AG04450 (cell line): Measurements from ENCODE around the gene NT5C. TPM values are rescaled to one million over a fixed set of nuclear protein-coding genes. Genes with fewer than 3 reads are reported as not detected.

Source experiments
- CTCF ChIA-PET: fragments of 300-600, 350-600 bp; formaldehyde crosslinking; extraction: SDS; loops from one replicate; lab custom pipeline; 2022; ENCODE audit warnings: antibody characterized with exemption, inconsistent platforms; lab: Charles Lee
- POLR2A ChIA-PET: fragments of 350-600 bp; formaldehyde crosslinking; extraction: SDS; loops from one replicate; lab custom pipeline; 2021; ENCODE audit warnings: antibody characterized with exemption, inconsistent platforms; lab: Yijun Ruan, JAX
- DNase-seq: peaks from one replicate; pipeline ENCODE4 v3.0.0-alpha.2; 2011; ENCODE audit warnings: low read depth, low spot score
- H3K27ac ChIP-seq: one replicate; pipeline ENCODE4 v1.5.1; 2012; ENCODE audit warnings: low read depth, low read length, control low read depth
- H3K27me3 ChIP-seq: one replicate; pipeline ENCODE4 v1.6.0; 2012; ENCODE audit warnings: low read length; ENCODE audit not compliant: control insufficient read depth, insufficient read depth
- H3K4me3 ChIP-seq: 2 replicates; pipeline ENCODE4 v1.5.1; 2011; ENCODE audit warnings: mild to moderate bottlenecking, low read depth, low read length, control low read depth
- H3K9me3 ChIP-seq: 2 replicates; pipeline ENCODE4 v1.5.1; 2012; ENCODE audit warnings: low read length; ENCODE audit not compliant: control insufficient read depth, insufficient read depth
- CTCF ChIP-seq: IDR thresholded peaks from 2 replicates; pipeline ENCODE4 v1.5.1; 2011; ENCODE audit warnings: low read depth, low read length, control low read depth, inconsistent platforms
- polyA plus RNA-seq: library from polyadenylated mRNA; depleted of rRNA; stranded (reverse); fragments of >200 nt; gene quantifications from 2 replicates; pipeline ENCODE4 v1.2.3, GENCODE V29; 2011

The NT5C gene
- polyA plus RNA-seq, 1 experiment = 22.6 TPM

GRCh38 chr17:75111777-75112335 lies 19.7 kb downstream of the NT5C start:
- TF ChIP-seq CTCF = no peak
- Histone ChIP-seq H3K9me3 (no peaks in the 10 kb centered on the region), H3K27ac (no peak overlapping the region), H3K27me3 (peaks cover 7% of the 10 kb centered on the region), H3K4me3 (no peak overlapping the region)
- ChIA-PET CTCF (interaction anchor here (0.9 to 7.5 kb wide), 6 partner anchors 10 to 151 kb away, joined by 3 to 154 read pairs (median 32); partner anchors contain the start of genes NT5C and NUP85), POLR2A (interaction anchor here (0.7 to 1.3 kb wide), 2 partner anchors 13 to 17 kb away, joined by 4 read pairs; no protein-coding TSS in a partner anchor)
- no peak for DNase-seq

- CTCF ChIA-PET = interaction anchor here (0.8 to 7.5 kb wide), 8 partner anchors 21 to 150 kb away, joined by 3 to 154 read pairs (median 7); partner anchors contain the start of genes NT5C and NUP85
- TF ChIP-seq CTCF = no peak
Observed at GRCh38 chr17:75110234-75110937, 21.2 kb downstream of the NT5C start.

GRCh38 chr17:75109407-75110233 lies 21.9 kb downstream of the NT5C start, which contains the start of gene ARMC7:
Gene ARMC7 (plus strand): TSS chr17:75109969. CDS start chr17:75110289, 320 bp downstream.
- peak; percentile 49 for DNase-seq
- TF ChIP-seq CTCF = no peak
- CTCF ChIA-PET = interaction anchor here (0.7 to 2.5 kb wide), 7 partner anchors 12 to 149 kb away, joined by 3 to 11 read pairs (median 3); no protein-coding TSS in a partner anchor
- Histone ChIP-seq H3K27me3 (peaks cover 7% of the 10 kb centered on the region), H3K4me3 (peak within 1 kb of the TSS; percentile 80), H3K9me3 (no peaks in the 10 kb centered on the region), H3K27ac (no peak within 1 kb of the TSS)
- POLR2A ChIA-PET = interaction anchor here (0.6 to 1.3 kb wide), 7 partner anchors 14 to 74 kb away, joined by 3 to 4 read pairs (median 3); partner anchors contain the start of gene NT5C

More at GRCh38 chr17:75110234-75110937, 21.2 kb downstream of the NT5C start:
- DNase-seq = no peak
- POLR2A ChIA-PET = interaction anchor here (1.0 to 1.3 kb wide), 6 partner anchors 15 to 75 kb away, joined by 3 to 4 read pairs (median 3); partner anchors contain the start of gene NT5C
- H3K9me3 ChIP-seq = no peaks in the 10 kb centered on the region
- peak overlapping the region; percentile 80 for H3K4me3 ChIP-seq
- H3K27me3 ChIP-seq = peaks cover 7% of the 10 kb centered on the region
- no peak overlapping the region for H3K27ac ChIP-seq

- no peak for DNase-seq
- ChIA-PET POLR2A (interaction anchor here (0.6 to 1.3 kb wide), 6 partner anchors 13 to 28 kb away, joined by 3 to 4 read pairs (median 3); partner anchors contain the start of gene NT5C), CTCF (interaction anchor here (0.7 to 2.5 kb wide), 6 partner anchors 12 to 148 kb away, joined by 3 to 11 read pairs (median 4); no protein-coding TSS in a partner anchor)
- Histone ChIP-seq H3K4me3 (peak overlapping the region; percentile 80), H3K27me3 (peaks cover 7% of the 10 kb centered on the region), H3K27ac (no peak overlapping the region), H3K9me3 (no peaks in the 10 kb centered on the region)
- no peak for TF ChIP-seq CTCF
Observed at GRCh38 chr17:75109046-75109406, 22.5 kb downstream of the NT5C start.
